ENCODE results near the gene ARRB2.

Gene ARRB2

DNA sequence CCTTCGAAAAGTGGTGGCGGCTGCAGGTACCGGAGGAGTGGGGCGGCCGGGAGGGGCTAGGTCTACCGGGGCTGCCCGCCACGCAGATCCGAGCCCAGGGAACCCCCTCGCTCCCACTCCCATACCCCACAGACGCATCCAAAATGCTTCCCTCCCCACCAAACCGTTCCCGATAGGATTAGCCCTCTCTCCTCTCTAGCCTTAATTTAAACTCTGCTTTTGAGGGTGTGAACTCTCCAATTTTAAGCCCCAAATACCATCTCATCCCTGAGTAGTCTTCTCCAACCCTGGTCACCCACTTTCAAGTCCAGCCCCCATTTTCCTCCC, 29.6 kb downstream of the ARRB2 start:
- Histone ChIP-seq H3K9me3 (no peaks in the 10 kb centered on the region), H3K36me3 (peaks cover 2% of the 10 kb centered on the region), H3K27ac (peak overlapping the region; percentile 93), H3K4me3 (ENCODE audit: low read depth in 1 of 2, low read length in 1 of 2) (peak overlapping the region; percentile 91), H3K4me1 (ENCODE audit: control insufficient read depth in 1 of 2, insufficient read depth in 1 of 2, low read depth in 1 of 2, low read length in 1 of 2) (peaks cover 39 to 44% of the 10 kb centered on the region in 2 experiments), H3K27me3 (peaks cover 76% of the 10 kb centered on the region)
- TF ChIP-seq, protein P1, sequence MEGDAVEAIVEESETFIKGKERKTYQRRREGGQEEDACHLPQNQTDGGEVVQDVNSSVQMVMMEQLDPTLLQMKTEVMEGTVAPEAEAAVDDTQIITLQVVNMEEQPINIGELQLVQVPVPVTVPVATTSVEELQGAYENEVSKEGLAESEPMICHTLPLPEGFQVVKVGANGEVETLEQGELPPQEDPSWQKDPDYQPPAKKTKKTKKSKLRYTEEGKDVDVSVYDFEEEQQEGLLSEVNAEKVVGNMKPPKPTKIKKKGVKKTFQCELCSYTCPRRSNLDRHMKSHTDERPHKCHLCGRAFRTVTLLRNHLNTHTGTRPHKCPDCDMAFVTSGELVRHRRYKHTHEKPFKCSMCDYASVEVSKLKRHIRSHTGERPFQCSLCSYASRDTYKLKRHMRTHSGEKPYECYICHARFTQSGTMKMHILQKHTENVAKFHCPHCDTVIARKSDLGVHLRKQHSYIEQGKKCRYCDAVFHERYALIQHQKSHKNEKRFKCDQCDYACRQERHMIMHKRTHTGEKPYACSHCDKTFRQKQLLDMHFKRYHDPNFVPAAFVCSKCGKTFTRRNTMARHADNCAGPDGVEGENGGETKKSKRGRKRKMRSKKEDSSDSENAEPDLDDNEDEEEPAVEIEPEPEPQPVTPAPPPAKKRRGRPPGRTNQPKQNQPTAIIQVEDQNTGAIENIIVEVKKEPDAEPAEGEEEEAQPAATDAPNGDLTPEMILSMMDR (IDR thresholded peaks at IDR 0.05), result no peak

DNA sequence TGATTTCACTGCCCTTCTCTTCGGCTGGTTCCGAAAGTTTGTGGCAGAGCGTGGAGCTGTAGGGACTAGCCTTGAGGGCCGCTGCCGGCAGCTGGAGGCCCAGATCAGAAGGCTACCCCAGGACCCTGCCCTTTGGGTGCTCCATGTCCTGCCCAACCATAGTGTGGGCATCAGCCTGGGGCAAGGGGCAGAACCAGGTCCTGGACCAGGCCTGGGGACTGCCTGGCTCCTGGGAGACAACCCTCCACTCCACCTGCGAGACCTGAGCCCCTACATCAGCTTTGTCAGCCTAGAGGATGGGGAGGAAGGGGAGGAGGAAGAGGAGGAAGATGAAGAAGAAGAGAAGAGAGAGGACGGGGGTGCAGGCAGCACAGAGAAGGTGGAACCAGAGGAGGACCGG, 30.2 kb downstream of the ARRB2 start:
- peak overlapping the region in 1 of 2 experiments; percentile 91 for H3K4me3 ChIP-seq (ENCODE audit: low read depth in 1 of 2, low read length in 1 of 2)
- no peaks in the 10 kb centered on the region for H3K9me3 ChIP-seq
- H3K4me1 ChIP-seq (ENCODE audit: control insufficient read depth in 1 of 2, insufficient read depth in 1 of 2, low read depth in 1 of 2, low read length in 1 of 2), result peaks cover 33 to 38% of the 10 kb centered on the region in 2 experiments
- no peaks in the 10 kb centered on the region for H3K36me3 ChIP-seq
- TF ChIP-seq, protein P1 (IDR thresholded peaks at IDR 0.05), result no peak
- H3K27me3 ChIP-seq, result peaks cover 82% of the 10 kb centered on the region
- H3K27ac ChIP-seq, result peak overlapping the region; percentile 93

DNA sequence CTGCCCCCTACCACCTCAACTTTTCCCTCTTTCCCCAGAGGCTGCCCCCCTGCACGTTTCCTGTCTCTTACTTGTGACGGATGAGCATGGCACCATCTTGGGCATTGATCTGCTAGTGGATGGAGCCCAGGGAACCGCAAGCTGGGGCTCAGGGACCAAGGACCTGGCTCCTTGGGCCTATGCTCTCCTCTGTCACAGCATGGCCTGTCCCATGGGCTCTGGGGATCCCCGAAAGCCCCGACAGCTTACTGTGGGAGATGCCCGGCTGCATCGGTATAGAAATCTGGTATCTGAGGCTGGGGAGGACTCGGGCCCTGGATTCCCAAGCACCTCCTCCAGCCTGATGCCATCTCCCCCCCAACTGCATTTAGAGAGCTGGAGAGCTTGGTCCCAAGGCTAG, 31.1 kb downstream of the ARRB2 start:
- Histone ChIP-seq H3K9me3 (no peaks in the 10 kb centered on the region), H3K36me3 (no peaks in the 10 kb centered on the region), H3K4me1 (ENCODE audit: control insufficient read depth in 1 of 2, insufficient read depth in 1 of 2, low read depth in 1 of 2, low read length in 1 of 2) (peaks cover 23 to 28% of the 10 kb centered on the region in 2 experiments), H3K27me3 (peaks cover 91% of the 10 kb centered on the region), H3K27ac (no peak overlapping the region), H3K4me3 (ENCODE audit: low read depth in 1 of 2, low read length in 1 of 2) (no peak overlapping the region)
- TF ChIP-seq, protein P1 (IDR thresholded peaks at IDR 0.05), result no peak

DNA sequence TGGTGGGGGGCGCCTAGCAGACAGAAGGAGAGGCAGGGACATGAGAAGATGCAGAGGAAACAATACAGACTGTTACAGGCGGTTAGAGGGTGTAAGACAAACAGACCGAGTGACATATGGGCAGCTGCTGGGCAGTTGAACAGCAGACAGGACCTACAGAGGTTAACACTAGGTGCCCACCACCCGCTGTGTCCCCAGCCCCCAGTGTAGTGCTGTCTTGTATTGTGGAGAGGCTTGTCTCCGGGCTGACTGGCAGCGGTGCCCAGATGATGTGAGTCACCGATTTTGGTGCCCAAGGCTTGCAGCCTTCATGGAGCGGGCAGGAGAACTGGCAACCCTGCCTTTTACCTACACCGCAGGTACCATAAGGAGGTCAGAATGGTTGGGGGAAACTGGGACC, 31.7 kb downstream of the ARRB2 start:
- no peak overlapping the region for H3K4me3 ChIP-seq (ENCODE audit: low read depth in 1 of 2, low read length in 1 of 2)
- H3K9me3 ChIP-seq, result no peaks in the 10 kb centered on the region
- peaks cover 18 to 23% of the 10 kb centered on the region in 2 experiments for H3K4me1 ChIP-seq (ENCODE audit: control insufficient read depth in 1 of 2, insufficient read depth in 1 of 2, low read depth in 1 of 2, low read length in 1 of 2)
- TF ChIP-seq, protein P1 (IDR thresholded peaks at IDR 0.05), result no peak
- H3K27me3 ChIP-seq, result peaks cover 93% of the 10 kb centered on the region
- no peaks in the 10 kb centered on the region for H3K36me3 ChIP-seq
- H3K27ac ChIP-seq, result no peak overlapping the region

DNA sequence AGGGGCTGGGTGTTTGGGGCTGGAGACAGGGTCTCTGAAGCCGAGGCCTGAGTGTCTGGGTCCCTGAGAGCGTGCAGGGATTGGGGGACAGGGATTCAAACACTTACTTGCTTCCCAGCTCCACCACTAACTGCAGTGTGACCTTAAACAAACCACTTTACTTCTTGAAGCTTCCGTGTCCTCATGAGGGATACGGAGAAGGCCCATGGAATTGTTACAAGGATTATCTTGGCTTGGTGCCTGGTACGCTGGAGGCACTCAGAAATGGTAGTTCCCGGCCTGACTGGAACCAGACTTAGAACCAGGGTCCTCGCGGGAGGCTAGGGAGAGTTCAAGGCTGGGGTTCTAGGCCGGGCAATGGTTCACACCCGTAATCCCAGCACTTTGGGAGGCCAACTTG, 32.2 kb downstream of the ARRB2 start:
- Histone ChIP-seq H3K9me3 (no peaks in the 10 kb centered on the region), H3K27ac (no peak overlapping the region), H3K4me1 (ENCODE audit: control insufficient read depth in 1 of 2, insufficient read depth in 1 of 2, low read depth in 1 of 2, low read length in 1 of 2) (peaks cover 18 to 21% of the 10 kb centered on the region in 2 experiments), H3K4me3 (ENCODE audit: low read depth in 1 of 2, low read length in 1 of 2) (no peak overlapping the region), H3K36me3 (no peaks in the 10 kb centered on the region), H3K27me3 (peaks cover 93% of the 10 kb centered on the region)
- TF ChIP-seq, protein P1 (IDR thresholded peaks at IDR 0.05), result no peak

DNA sequence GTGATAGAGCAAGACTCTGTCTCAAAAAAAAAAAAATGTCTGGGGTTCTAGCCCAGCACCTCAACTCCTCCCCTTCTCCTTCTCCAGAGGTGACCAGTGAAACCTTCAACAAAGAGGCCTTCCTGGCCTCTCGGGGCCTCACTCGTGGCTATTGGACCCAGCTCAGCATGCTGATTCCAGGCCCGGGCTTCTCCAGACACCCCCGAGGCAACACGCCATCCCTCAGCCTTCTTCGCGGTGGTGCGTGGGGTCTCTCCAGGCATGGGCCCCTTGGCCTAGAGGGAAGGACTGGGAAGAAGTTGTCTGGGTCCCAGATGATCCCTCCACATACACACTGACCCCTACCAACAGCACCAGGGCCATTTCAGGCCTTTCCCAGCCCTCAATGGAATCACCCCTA, 32.8 kb downstream of the ARRB2 start:
- no peak overlapping the region for H3K4me3 ChIP-seq (ENCODE audit: low read depth in 1 of 2, low read length in 1 of 2)
- TF ChIP-seq, protein P1 (IDR thresholded peaks at IDR 0.05), result no peak
- no peaks in the 10 kb centered on the region for H3K36me3 ChIP-seq
- H3K4me1 ChIP-seq (ENCODE audit: control insufficient read depth in 1 of 2, insufficient read depth in 1 of 2, low read depth in 1 of 2, low read length in 1 of 2), result peaks cover 18 to 20% of the 10 kb centered on the region in 2 experiments
- H3K9me3 ChIP-seq, result no peaks in the 10 kb centered on the region
- H3K27me3 ChIP-seq, result peaks cover 93% of the 10 kb centered on the region
- no peak overlapping the region for H3K27ac ChIP-seq
